ENCODE data around the gene MGRN1. TPM values are rescaled to one million over a fixed set of nuclear protein-coding genes. Genes with fewer than 3 reads are reported as not detected.
"Not testable (repeated sequence)": the region's sequence is repeated elsewhere in the genome, so short reads cannot be mapped to it uniquely, and the experiment has no call there.

Gene MGRN1
- total RNA-seq, 1 donor from 2014 or later: 124 TPM

DNA sequence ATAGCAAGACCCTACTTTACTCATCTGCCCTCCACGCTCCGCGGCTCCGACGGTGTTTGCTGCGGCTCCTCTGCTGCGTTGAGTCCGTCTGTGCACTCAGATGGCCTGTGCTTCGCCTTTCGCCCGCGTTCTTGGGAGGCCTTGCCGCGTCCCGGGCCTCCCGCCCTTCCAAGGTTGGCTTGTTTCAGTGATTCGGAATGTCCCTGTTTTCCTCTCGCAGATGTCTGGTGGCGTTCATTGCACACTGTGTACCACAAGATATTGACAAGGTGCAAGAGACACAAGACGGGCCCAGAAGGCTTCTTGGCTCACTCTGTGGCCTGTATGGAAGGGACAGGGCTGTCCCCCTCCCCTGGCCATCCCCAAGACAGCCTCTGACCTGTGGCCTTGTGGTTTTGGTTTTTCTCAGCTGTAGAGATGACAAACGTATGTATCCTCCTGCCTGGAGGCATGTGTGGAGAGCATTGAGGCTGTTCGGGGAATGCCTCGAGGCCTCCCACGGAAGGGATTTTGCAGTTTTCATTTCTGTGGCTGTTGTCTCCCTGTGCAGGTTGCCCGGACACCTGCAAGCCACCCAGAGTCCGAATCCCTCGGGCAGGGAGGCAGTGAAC, 15.4 kb downstream of the MGRN1 start:
- intact Hi-C loops (cut with micrococcal nuclease): no loop called here
- DNase-seq (ENCODE audit: low spot score): no peak
- Mint-ChIP-seq H3K27ac (no peak overlapping the region), H3K27me3 (ENCODE audit: low read depth) (no peaks in the 10 kb centered on the region), H3K36me3 (ENCODE audit: low read depth) (peaks cover 19% of the 10 kb centered on the region), H3K9me3 (no peaks in the 10 kb centered on the region), H3K4me3 (ENCODE audit: low read depth) (no peak overlapping the region), H3K4me1 (ENCODE audit: low read depth) (peaks cover 11% of the 10 kb centered on the region)

- Mint-ChIP-seq H3K9me3 (no peaks in the 10 kb centered on the region), H3K4me1 (ENCODE audit: low read depth) (peaks cover 15% of the 10 kb centered on the region), H3K27me3 (ENCODE audit: low read depth) (no peaks in the 10 kb centered on the region), H3K27ac (no peak overlapping the region), H3K4me3 (ENCODE audit: low read depth) (no peak overlapping the region), H3K36me3 (ENCODE audit: low read depth) (peaks cover 19% of the 10 kb centered on the region)
- DNase-seq (ENCODE audit: low spot score): no peak
- intact Hi-C loops (cut with micrococcal nuclease): no loop called here
These were observed 16.1 kb downstream of the MGRN1 start for GRCh38 chr16:4640572-4641305.

DNA sequence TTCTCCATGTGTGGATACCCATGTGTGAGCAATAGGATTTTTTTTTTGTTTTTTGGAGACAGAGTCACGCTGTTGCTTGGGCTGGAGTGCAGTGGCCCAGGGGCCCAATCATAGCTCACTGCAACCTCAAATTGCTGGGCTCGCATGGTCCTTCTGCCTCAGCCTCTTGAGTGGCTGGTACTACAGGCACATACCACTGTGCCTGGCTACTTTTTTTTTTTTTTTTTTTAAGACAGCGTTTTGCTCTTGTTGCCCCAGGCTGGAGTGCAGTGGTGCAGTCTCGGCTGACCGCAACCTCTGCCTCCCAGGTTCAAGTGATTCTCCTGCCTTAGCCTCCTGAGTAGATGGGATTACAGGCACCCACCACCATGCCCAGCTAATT, 16.7 kb downstream of the MGRN1 start:
- Mint-ChIP-seq H3K4me3 (ENCODE audit: low read depth) (no peak overlapping the region), H3K4me1 (ENCODE audit: low read depth) (peaks cover 15% of the 10 kb centered on the region), H3K27ac (no peak overlapping the region), H3K27me3 (ENCODE audit: low read depth) (no peaks in the 10 kb centered on the region), H3K36me3 (ENCODE audit: low read depth) (peaks cover 16% of the 10 kb centered on the region), H3K9me3 (no peaks in the 10 kb centered on the region)
- intact Hi-C loops (cut with micrococcal nuclease): no loop called here
- DNase-seq (ENCODE audit: low spot score): no peak

GRCh38 chr16:4641895-4642294, 17.3 kb downstream of the MGRN1 start:
- no peak overlapping the region for H3K27ac Mint-ChIP-seq
- no peaks in the 10 kb centered on the region for H3K27me3 Mint-ChIP-seq (ENCODE audit: low read depth)
- DNase-seq (ENCODE audit: low spot score): no peak
- H3K9me3 Mint-ChIP-seq: no peaks in the 10 kb centered on the region
- H3K36me3 Mint-ChIP-seq (ENCODE audit: low read depth): peaks cover 12% of the 10 kb centered on the region
- no peak overlapping the region for H3K4me3 Mint-ChIP-seq (ENCODE audit: low read depth)
- H3K4me1 Mint-ChIP-seq (ENCODE audit: low read depth): peaks cover 15% of the 10 kb centered on the region
- intact Hi-C loops (cut with micrococcal nuclease): no loop called here

- H3K4me3 Mint-ChIP-seq (ENCODE audit: low read depth): no peak overlapping the region
- no peak for DNase-seq (ENCODE audit: low spot score)
- H3K36me3 Mint-ChIP-seq (ENCODE audit: low read depth): peaks cover 24% of the 10 kb centered on the region
- no peaks in the 10 kb centered on the region for H3K9me3 Mint-ChIP-seq
- H3K27me3 Mint-ChIP-seq (ENCODE audit: low read depth): no peaks in the 10 kb centered on the region
- peaks cover 12% of the 10 kb centered on the region for H3K4me1 Mint-ChIP-seq (ENCODE audit: low read depth)
- H3K27ac Mint-ChIP-seq: no peak overlapping the region
- intact Hi-C loops (cut with micrococcal nuclease): no loop called here
These were observed 22.4 kb downstream of the MGRN1 start for GRCh38 chr16:4646773-4647643.

DNA sequence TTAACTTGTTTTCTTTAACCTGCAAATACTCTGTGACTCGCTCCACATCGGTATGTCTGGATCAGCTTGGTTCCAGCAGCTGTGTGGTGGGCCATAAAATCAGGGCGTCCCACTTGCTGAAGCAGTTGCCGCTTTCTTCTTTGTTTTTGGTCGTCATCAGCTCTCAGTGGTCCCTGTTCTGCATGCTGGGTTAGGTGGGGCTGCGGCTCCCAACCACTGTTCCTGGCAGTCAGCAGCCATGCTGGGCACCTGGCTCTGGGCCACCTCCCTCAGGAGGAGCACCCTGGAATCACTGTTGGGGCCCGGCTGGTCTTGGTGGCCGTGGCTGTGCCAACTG, 23.0 kb downstream of the MGRN1 start:
- peaks cover 12% of the 10 kb centered on the region for H3K4me1 Mint-ChIP-seq (ENCODE audit: low read depth)
- no peak overlapping the region for H3K27ac Mint-ChIP-seq
- intact Hi-C loops (cut with micrococcal nuclease): no loop called here
- H3K4me3 Mint-ChIP-seq (ENCODE audit: low read depth): no peak overlapping the region
- H3K9me3 Mint-ChIP-seq: no peaks in the 10 kb centered on the region
- H3K36me3 Mint-ChIP-seq (ENCODE audit: low read depth): peaks cover 26% of the 10 kb centered on the region
- no peak for DNase-seq (ENCODE audit: low spot score)
- no peaks in the 10 kb centered on the region for H3K27me3 Mint-ChIP-seq (ENCODE audit: low read depth)

DNA sequence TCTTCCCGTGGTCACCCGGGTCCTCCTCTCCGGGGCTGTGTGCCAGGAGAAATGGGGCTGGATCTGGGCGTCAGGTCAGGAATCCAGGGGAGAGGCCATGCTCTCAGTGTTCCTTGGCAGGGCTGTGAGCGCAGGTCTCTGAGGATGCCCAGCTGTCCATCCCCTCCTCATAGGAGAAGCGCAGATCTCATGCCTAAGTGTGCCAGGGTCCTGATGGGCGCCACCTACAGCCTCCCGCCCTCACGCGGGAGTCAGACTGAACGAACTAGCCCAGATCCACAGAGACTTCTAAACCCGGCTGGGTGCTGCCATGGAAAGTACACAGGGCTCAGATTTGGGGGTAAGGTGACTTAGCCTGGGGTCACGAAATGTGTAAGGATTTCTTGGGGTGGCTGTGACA, 24.3 kb downstream of the MGRN1 start:
- H3K27me3 Mint-ChIP-seq (ENCODE audit: low read depth): no peaks in the 10 kb centered on the region
- peak overlapping the region; percentile 54 for H3K27ac Mint-ChIP-seq
- peaks cover 12% of the 10 kb centered on the region for H3K4me1 Mint-ChIP-seq (ENCODE audit: low read depth)
- peaks cover 31% of the 10 kb centered on the region for H3K36me3 Mint-ChIP-seq (ENCODE audit: low read depth)
- DNase-seq (ENCODE audit: low spot score): no peak
- intact Hi-C loops (cut with micrococcal nuclease): no loop called here
- no peak overlapping the region for H3K4me3 Mint-ChIP-seq (ENCODE audit: low read depth)
- H3K9me3 Mint-ChIP-seq: no peaks in the 10 kb centered on the region

GRCh38 chr16:4649744-4650442, 25.3 kb downstream of the MGRN1 start:
- no peak overlapping the region for H3K4me3 Mint-ChIP-seq (ENCODE audit: low read depth)
- no peaks in the 10 kb centered on the region for H3K9me3 Mint-ChIP-seq
- no peaks in the 10 kb centered on the region for H3K27me3 Mint-ChIP-seq (ENCODE audit: low read depth)
- peaks cover 12% of the 10 kb centered on the region for H3K4me1 Mint-ChIP-seq (ENCODE audit: low read depth)
- H3K27ac Mint-ChIP-seq: peak overlapping the region; percentile 33
- intact Hi-C loops (cut with micrococcal nuclease): no loop called here
- no peak for DNase-seq (ENCODE audit: low spot score)
- H3K36me3 Mint-ChIP-seq (ENCODE audit: low read depth): peaks cover 37% of the 10 kb centered on the region

- DNase-seq (ENCODE audit: low spot score): peak; percentile 51
- H3K9me3 Mint-ChIP-seq; H3K4me3 Mint-ChIP-seq (ENCODE audit: low read depth); intact Hi-C loops (cut with micrococcal nuclease); H3K27me3 Mint-ChIP-seq (ENCODE audit: low read depth); H3K4me1 Mint-ChIP-seq (ENCODE audit: low read depth): not testable (repeated sequence)
- peaks cover 40% of the 10 kb centered on the region for H3K36me3 Mint-ChIP-seq (ENCODE audit: low read depth)
- H3K27ac Mint-ChIP-seq: peak overlapping the region; percentile 33
These were observed 25.9 kb downstream of the MGRN1 start for GRCh38 chr16:4650443-4651074.

DNA sequence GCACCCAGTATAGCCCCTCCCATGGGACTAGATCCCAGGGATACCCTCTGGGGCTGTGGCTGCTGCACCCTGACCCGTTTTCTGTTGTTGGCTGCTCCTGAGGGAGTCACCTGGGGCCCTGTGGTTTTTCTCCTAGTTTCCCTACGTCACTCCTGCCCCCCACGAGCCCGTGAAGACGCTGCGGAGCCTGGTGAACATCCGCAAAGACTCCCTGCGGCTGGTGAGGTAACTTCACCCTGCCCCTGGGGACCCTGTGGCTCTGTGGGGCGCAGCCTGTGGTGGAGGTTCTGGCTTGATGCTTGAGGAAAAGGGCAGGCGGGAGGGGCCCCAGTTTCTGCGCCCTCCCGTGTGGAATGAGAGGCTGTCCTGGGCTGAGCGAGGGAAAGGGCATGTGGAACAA, 27.2 kb downstream of the MGRN1 start:
- H3K9me3 Mint-ChIP-seq: no peaks in the 10 kb centered on the region
- DNase-seq (ENCODE audit: low spot score): no peak
- intact Hi-C loops (cut with micrococcal nuclease): no loop called here
- H3K27ac Mint-ChIP-seq: no peak overlapping the region
- peaks cover 9% of the 10 kb centered on the region for H3K4me1 Mint-ChIP-seq (ENCODE audit: low read depth)
- no peak overlapping the region for H3K4me3 Mint-ChIP-seq (ENCODE audit: low read depth)
- H3K27me3 Mint-ChIP-seq (ENCODE audit: low read depth): no peaks in the 10 kb centered on the region
- peaks cover 49% of the 10 kb centered on the region for H3K36me3 Mint-ChIP-seq (ENCODE audit: low read depth)

DNA sequence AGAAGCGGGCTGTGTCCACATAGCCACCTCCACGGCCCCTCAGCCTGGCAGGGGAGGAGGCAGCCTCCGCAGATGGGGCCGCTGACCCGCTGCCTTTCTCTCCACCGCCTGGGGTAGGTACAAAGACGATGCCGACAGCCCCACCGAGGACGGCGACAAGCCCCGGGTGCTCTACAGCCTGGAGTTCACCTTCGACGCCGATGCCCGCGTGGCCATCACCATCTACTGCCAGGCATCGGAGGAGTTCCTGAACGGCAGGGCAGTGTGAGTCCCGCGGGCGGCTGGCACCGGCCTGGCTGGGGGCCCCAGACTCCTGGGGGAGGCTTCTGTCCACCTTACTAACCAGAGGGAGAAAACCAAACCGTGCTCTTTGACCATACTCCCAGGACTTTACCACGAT, 27.9 kb downstream of the MGRN1 start:
- intact Hi-C loops (cut with micrococcal nuclease): no loop called here
- Mint-ChIP-seq H3K9me3 (no peaks in the 10 kb centered on the region), H3K27ac (no peak overlapping the region), H3K36me3 (ENCODE audit: low read depth) (peaks cover 53% of the 10 kb centered on the region), H3K4me3 (ENCODE audit: low read depth) (no peak overlapping the region), H3K27me3 (ENCODE audit: low read depth) (no peaks in the 10 kb centered on the region), H3K4me1 (ENCODE audit: low read depth) (peaks cover 7% of the 10 kb centered on the region)
- no peak for DNase-seq (ENCODE audit: low spot score)

Data from activated T-helper 2 cell treated with anti-CD3 and anti-CD28 coated beads, Interferon-gamma antibody, Interleukin-2, Interleukin-4, amounts not matched to agents 10 μg/mL and 5 μg/mL and 100 μg/mL, durations not matched to agents 14 hours and 24 hours and 36 hours (primary cell).